HEK293 (cell line): Measurements from ENCODE around the gene HOGA1.
A peak's percentile ranks its signal among the peaks of the same experiment; 100 is the strongest.

Experiments used
- CTCF ChIA-PET: fragments of 350-600 bp; formaldehyde crosslinking; extraction: SDS; loops from one replicate; lab custom pipeline; 2021; ENCODE audit warnings: antibody characterized with exemption; lab: Yijun Ruan, JAX
- POLR2A ChIA-PET: fragments of 300-600 bp; formaldehyde crosslinking; extraction: SDS; loops from one replicate; lab custom pipeline; 2020; ENCODE audit warnings: antibody characterized with exemption, inconsistent platforms; lab: Yijun Ruan, JAX
- H3K27ac ChIP-seq: fragments of 200-500 bp; sonication (Bioruptor generic); 2 replicates; pipeline ENCODE4 v1.5.1; 2014; ENCODE audit warnings: low read depth, low read length, control low read depth, inconsistent platforms; ENCODE audit errors: extremely low read depth
- H3K36me3 ChIP-seq, 2 experiments: fragments of 200-500 bp in 1 of 2; sonication (Bioruptor generic) in 1 of 2; 1 replicate in 1 of 2; 2 replicates in 1 of 2; pipeline ENCODE4 v1.5.1; 2014 to 2017; ENCODE audit warnings: inconsistent platforms in 2 of 2, low read length in 2 of 2; ENCODE audit not compliant: control insufficient read depth in 2 of 2, insufficient read depth in 1 of 2
- H3K4me1 ChIP-seq: fragments of 200-500 bp; sonication (Bioruptor generic); 2 replicates; pipeline ENCODE4 v1.5.1; 2014; ENCODE audit warnings: mild to moderate bottlenecking, low read length, inconsistent platforms; ENCODE audit not compliant: control insufficient read depth, insufficient read depth
- H3K4me3 ChIP-seq: 2 replicates; pipeline ENCODE4 v1.5.1; 2011; ENCODE audit warnings: low read depth, mild to moderate bottlenecking, control low read depth, low read length, moderate library complexity
- H3K9me3 ChIP-seq: fragments of 200-500 bp; sonication (Bioruptor generic); 2 replicates; pipeline ENCODE4 v1.5.1; 2014; ENCODE audit warnings: low read depth, low read length, inconsistent platforms; ENCODE audit not compliant: control insufficient read depth, insufficient read depth
- ATF2 ChIP-seq: fragments of 450-650 bp; formaldehyde crosslinking; IDR thresholded peaks from 2 replicates; pipeline ENCODE4 v1.5.1; 2016; ENCODE audit warnings: missing biosample characterization, missing genetic modification characterization, low read depth
- IKZF3 ChIP-seq: fragments of 450-650 bp; IDR thresholded peaks from 2 replicates; pipeline ENCODE4 v1.5.0; 2018; ENCODE audit warnings: missing biosample characterization, mild to moderate bottlenecking, missing genetic modification characterization, moderate library complexity
- INSM2 ChIP-seq: fragments of 450-650 bp; formaldehyde crosslinking; IDR thresholded peaks from 2 replicates; pipeline ENCODE4 v1.5.1; 2016; ENCODE audit warnings: missing biosample characterization, missing genetic modification characterization
- PRDM10 ChIP-seq: fragments of 450-650 bp; formaldehyde crosslinking; IDR thresholded peaks from 2 replicates; pipeline ENCODE4 v1.5.1; 2016; ENCODE audit warnings: missing biosample characterization, missing genetic modification characterization
- SP7 ChIP-seq: fragments of 450-650 bp; formaldehyde crosslinking; IDR thresholded peaks from 2 replicates; pipeline ENCODE4 v1.5.1; 2016; ENCODE audit warnings: missing biosample characterization, missing genetic modification characterization
- TCF7L2 ChIP-seq: IDR thresholded peaks from 2 replicates; pipeline ENCODE4 v1.6.1; 2011; ENCODE audit warnings: low read depth, mild to moderate bottlenecking, inconsistent platforms, low read length, moderate library complexity, borderline replicate concordance
- ZNF133 ChIP-seq: fragments of 450-650 bp; formaldehyde crosslinking; IDR thresholded peaks from 2 replicates; pipeline ENCODE4 v1.5.1; 2016; ENCODE audit warnings: missing biosample characterization, missing genetic modification characterization
- ZNF280D ChIP-seq: fragments of 450-650 bp; formaldehyde crosslinking; IDR thresholded peaks from 2 replicates; pipeline ENCODE4 v1.5.1; 2016; ENCODE audit warnings: missing biosample characterization, missing genetic modification characterization
- ZNF311 ChIP-seq: fragments of 450-650 bp; formaldehyde crosslinking; IDR thresholded peaks from 2 replicates; pipeline ENCODE4 v1.5.1; 2017; ENCODE audit warnings: missing biosample characterization, missing genetic modification characterization, borderline replicate concordance
- ZNF423 ChIP-seq: fragments of 450-650 bp; formaldehyde crosslinking; IDR thresholded peaks from 2 replicates; pipeline ENCODE4 v1.5.1; 2016; ENCODE audit warnings: missing biosample characterization, missing genetic modification characterization
- ZNF529 ChIP-seq: fragments of 450-650 bp; formaldehyde crosslinking; IDR thresholded peaks from 2 replicates; pipeline ENCODE4 v1.5.1; 2017; ENCODE audit warnings: missing genetic modification characterization, missing biosample characterization; ENCODE audit not compliant: insufficient replicate concordance
- ZNF654 ChIP-seq: fragments of 450-650 bp; formaldehyde crosslinking; IDR thresholded peaks from 2 replicates; pipeline ENCODE4 v1.5.1; 2016; ENCODE audit warnings: low read depth, missing biosample characterization, missing genetic modification characterization
- ZNF747 ChIP-seq: fragments of 450-650 bp; formaldehyde crosslinking; IDR thresholded peaks from 2 replicates; pipeline ENCODE4 v1.5.1; 2016; ENCODE audit warnings: missing biosample characterization, missing genetic modification characterization
- ZSCAN23 ChIP-seq: fragments of 450-650 bp; formaldehyde crosslinking; IDR thresholded peaks from 2 replicates; pipeline ENCODE4 v1.5.1; 2016; ENCODE audit warnings: missing biosample characterization, missing genetic modification characterization

Gene HOGA1

GRCh38 chr10:97537186-97537869 lies 46.9 kb upstream of the HOGA1 start:
- TF ChIP-seq ZNF133 (tag by site-specific recombination) (no peak), ZNF423 (tag by site-specific recombination) (no peak), PRDM10 (tag by site-specific recombination) (0 out of 2 replicates have a peak, but pooled peaks have one; percentile 21), ATF2 (tag by site-specific recombination) (no peak)
- no peak overlapping the region for H3K4me3 ChIP-seq
- no peaks in the 10 kb centered on the region for H3K4me1 ChIP-seq
- H3K27ac ChIP-seq: no peak overlapping the region
- no peaks in the 10 kb centered on the region for H3K9me3 ChIP-seq
- H3K36me3 ChIP-seq: no peaks in the 10 kb centered on the region
- CTCF ChIA-PET: interaction anchor here (0.8 to 5.7 kb wide), 4 partner anchors 9 to 86 kb away, joined by 3 to 27 read pairs (median 14); no protein-coding TSS in a partner anchor
- POLR2A ChIA-PET: no interaction called here

GRCh38 chr10:97538411-97538810 lies 45.8 kb upstream of the HOGA1 start:
- H3K9me3 ChIP-seq: no peaks in the 10 kb centered on the region
- no peaks in the 10 kb centered on the region for H3K36me3 ChIP-seq
- POLR2A ChIA-PET: no interaction called here
- H3K4me3 ChIP-seq: no peak overlapping the region
- CTCF ChIA-PET: interaction anchor here (0.6 to 5.7 kb wide), 5 partner anchors 9 to 132 kb away, joined by 3 to 27 read pairs (median 3); no protein-coding TSS in a partner anchor
- TF ChIP-seq TCF7L2 (no peak), ZNF747 (tag by site-specific recombination) (no peak), IKZF3 (tag by site-specific recombination) (no peak), ZNF280D (tag by site-specific recombination) (no peak), ZSCAN23 (tag by site-specific recombination) (no peak), INSM2 (tag by site-specific recombination) (no peak), SP7 (tag by site-specific recombination) (no peak), ZNF311 (tag by site-specific recombination) (no peak), ZNF529 (tag by site-specific recombination) (no peak), ZNF654 (no peak)
- TF ChIP-seq, all 188 proteins: peak for 0
- Histone ChIP-seq H3K27ac (no peak overlapping the region), H3K4me1 (peaks cover 8% of the 10 kb centered on the region; the same call in 1 of the 2 replicates)
